ENCODE measurements around the gene ZDHHC8.

ZDHHC8 gene

DNA sequence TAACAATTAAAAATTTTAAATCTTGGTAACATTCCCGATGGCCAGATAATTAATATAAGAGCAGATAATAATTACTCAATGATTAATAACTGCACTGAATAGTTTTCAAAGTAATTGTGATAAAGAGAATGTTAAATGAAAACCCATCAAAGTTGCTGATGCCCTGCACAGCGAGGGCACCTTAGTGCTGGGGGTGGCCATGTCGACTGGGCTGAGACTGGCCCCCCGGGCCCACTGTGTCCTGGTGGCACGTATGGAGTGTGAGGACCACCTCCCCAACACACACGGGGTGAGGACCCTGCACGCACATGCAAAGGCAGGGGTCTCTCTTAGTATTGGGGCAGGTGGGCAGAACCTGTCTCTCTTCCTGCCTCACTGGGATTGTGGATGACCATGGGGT, 34.3 kb downstream of the ZDHHC8 start:
- no peak for DNase-seq

DNA sequence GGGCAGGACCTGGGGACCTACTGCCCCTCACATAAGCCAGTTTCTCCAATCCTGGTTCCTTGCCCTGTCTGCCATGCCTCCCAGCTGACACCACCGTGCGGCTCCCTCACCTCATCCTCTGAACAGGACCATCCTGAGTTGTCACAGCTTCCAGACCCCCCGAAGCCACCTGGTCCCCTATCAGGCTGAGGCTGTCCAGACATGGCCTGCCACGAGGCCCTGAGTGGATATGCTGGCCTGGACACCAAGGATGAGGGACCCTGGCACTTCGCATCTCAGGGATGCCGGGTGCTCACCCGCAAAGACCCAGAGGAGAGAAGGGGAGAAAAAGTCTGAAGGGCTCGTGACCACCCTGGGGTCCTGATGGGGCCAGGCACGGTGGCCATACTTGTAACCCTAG, 35.1 kb downstream of the ZDHHC8 start:
- DNase-seq: no peak

DNA sequence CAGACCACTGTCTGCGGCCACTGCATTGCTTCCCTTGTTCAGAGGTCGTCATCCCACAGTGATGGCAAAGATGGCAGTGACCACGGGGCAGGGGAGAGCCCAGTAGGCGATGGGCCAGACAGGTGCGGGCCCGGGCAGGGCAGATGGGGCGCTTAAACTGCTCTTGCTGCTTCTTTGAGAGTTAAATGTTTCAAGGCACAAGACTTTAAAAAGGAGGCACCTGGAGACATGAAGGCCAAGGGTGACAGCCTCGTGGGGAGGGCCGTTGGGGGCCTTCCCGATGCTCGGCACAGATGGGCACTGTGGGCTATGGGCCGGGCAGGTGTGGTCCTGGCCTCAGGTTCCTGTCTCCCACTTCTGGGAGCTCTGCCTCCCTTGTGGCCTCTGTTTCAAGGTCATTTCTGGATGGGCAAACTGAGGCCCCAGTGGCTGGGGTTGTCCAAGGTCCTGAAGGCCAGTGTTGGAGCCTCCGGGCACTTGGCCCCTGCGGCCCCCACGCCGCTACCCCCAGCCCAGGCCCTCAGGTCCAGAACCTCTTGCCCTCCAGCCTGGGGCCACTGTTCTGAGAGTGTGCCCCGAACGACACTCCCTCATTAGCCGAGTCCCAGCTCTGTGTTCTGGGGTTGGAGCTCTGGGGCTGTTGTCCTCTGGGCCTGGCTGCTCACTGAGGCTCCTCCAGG, 36.2 kb downstream of the ZDHHC8 start:
- no peak for DNase-seq

DNA sequence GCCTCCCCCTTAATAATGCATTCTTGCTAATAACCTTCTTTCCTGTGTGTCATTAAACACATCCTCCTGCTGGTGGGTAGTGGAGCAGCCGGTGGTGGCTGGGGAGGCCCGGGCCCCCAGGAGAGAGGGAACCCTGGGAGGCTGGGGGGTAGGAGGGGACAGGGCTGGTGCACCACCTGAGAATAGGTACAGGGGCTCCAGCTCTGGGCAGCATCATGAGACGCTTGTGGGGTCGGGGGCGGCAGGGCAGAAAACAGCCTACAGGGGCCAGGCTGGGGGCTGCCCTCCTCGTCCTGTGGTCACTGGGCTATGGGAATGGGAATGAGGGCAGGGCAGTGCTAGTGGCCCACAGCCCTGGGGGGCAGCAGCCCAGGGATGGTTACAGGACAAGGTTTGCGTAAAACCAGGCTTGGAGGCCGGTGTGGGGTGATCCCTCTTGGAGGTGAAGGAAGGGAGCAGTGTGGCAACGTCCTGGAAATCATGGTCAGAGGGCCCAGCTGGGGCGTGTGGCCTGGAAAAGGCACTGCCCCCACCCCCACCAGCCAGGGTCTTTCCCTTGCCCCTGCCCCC, 37.7 kb downstream of the ZDHHC8 start:
- no peak for DNase-seq

DNA sequence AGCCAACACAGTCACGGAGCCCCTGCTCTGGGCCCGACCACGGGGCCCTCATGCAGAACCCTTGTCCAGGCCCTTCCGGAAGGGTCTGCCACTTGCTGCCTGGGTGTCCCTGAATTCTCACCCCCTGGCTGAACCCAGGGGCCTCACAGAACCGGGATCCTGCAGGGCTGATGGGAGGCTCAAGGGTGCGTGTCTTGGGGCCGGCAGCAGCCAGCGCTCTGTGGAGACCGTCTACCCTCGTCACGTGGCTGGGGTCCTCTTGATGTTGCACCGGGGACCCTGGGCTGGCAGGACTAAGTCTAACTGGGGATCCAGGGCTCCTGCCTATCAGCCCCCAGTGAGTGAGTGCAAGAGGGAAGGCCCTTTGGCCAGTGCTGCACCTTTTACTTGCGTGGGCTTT, 38.6 kb downstream of the ZDHHC8 start:
- DNase-seq: no peak

DNA sequence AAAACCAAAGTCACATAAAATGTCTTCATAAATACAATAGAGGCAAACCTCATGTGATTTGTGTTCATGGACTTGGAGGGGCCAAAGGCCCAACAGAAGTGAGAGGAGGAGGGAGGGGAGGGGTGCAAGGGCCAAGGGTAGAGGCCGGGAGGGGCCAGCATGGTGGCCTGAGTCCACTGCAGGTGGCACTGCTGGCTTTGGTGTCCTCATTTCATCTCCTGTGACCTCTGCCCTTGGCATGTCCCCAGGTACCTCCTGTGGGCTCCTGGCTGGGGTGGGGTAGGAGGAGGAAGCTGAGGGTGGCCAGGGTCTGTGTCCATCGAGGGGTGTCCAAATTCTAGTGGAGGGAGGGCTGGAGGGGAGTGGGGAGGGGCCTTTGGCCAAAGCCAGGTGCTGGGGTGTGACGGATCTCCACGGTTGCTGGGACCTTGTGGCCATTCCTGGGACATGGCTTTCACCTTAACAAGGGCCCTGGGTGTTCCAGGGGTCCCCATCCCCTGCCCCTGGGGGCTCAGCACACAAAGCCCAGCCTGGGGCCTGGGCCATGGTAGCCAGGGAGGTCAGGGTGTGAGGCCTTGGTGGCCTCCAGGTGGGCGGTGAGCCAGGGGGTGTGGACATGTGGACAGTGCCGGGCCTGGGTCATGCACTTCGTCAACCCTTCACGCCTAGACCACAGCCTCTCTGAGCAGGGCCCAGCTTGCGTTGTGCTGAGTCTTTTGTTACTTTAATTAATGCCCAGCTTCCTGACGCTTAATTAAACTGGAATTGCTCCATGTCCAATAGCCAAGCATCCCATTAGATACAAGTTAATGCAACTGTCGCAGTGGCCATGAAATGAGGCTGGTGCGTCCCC, 39.9 kb downstream of the ZDHHC8 start:
- no peak for DNase-seq

DNA sequence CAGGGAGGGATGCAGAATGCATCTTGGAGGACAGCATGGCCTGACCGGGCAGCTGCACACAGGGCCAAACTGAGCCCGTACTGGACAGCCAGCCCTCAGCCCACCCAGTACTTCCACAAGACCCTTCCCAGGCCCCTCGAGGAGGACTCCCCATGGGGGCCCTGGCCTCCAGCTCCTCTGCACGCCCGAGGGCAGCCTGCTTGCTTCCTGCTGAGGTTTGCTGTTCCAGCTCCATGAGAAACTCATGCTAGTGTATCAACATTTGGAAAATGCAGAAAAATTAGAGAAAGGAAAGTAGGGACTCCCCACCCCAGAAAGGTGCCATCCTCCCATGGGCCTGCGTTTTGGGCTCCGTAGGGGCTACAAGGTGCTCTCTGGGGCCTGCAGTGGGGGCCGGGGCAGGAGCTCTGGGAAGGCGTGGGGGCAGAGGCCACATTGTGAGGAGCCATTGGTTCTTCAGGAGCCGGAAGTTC, 40.6 kb downstream of the ZDHHC8 start:
- no peak for DNase-seq

DNA sequence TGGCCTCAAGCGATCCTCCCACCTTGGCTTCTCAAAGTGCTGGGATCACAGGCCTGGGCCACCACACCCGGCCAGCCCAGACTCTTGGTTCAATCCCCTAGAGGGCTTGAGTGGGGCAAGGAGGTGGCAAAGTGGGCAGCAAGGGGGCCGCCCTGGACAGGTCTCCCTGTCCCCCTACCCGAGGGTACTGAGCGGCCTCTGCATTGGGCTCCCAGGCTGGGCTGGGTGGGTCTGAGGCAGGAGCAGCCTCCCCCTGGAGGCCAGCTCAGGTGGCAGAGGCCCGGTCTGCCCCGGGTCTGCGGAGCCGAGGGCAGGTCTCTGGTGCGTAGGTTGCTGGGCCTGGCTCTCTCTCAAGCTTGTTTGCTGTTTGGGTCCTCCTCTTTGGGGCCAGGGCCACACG, 41.6 kb downstream of the ZDHHC8 start:
- DNase-seq: no peak

DNA sequence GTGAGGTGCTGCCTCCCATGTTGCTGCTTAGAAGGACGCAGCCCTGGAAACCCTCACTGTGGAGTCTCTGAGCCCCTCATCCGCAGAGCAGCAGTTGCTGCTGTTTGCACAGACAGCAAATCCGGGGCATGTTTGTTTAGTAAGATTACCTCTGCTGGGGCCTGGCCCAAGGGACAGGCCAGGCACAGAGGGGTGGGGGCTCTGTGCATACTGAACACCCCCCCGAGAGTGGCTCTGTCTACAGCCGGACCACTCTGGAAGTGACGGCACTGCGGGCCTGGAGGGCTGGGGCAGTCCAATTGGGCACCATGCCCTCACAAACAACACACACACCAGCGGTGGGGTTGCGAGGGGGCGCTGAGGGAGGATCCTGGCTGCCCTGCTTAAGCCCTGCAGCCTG, 42.2 kb downstream of the ZDHHC8 start:
- no peak for DNase-seq

DNA sequence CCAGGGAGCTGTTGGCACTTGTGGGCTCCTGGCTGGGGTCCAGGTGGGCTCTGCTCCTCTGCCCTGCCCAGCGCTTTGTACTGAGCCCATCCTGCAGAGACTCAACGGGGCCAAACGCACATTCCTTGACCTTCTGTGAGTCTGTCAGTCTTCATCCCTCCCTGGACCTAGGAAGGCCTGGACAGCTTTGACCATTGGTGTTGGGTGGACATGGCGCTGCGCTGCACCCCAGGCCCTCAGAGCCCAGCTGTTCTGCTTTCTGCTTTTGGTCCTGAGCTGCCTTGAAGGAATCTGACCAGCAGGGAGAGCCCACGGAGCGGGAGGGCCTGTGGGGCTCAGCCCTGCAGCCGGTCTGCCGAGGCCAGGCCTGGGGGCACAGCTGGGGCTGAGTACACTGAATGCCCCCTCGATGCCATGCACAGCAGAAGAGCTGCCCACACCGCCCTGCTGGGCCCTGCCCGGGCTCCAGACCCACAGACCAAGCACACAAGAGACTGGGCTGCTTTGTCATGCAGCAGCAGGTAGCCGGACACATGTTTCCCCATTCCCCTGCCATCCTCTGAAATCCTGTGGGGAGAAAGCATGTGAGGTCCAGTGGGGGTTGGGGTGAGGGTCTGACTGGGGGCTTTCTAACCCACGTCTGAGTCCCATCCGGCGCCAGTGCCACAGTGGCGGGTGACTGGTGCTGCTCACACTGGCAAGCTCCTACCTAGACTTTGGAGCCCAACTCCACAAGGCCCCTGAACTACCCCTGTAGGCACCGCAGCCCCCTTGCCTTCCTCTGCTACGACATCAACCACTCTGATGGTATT, 43.4 kb downstream of the ZDHHC8 start:
- no peak for DNase-seq

DNA sequence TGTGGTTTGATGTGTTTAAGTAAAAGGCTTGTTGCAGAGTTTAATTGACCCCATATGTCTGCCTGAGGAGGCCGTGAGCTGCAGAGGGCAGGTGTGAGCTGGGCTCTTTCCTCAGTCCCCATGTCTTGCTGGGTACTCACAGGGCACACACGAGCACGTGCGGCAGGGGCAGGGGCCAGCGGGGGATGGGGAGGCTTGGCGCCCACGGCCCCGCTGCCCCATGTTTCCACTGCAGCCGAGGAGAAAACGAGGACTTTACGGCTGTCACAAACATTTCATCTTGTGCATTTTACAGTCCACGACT, 43.9 kb downstream of the ZDHHC8 start:
- DNase-seq: no peak

DNA sequence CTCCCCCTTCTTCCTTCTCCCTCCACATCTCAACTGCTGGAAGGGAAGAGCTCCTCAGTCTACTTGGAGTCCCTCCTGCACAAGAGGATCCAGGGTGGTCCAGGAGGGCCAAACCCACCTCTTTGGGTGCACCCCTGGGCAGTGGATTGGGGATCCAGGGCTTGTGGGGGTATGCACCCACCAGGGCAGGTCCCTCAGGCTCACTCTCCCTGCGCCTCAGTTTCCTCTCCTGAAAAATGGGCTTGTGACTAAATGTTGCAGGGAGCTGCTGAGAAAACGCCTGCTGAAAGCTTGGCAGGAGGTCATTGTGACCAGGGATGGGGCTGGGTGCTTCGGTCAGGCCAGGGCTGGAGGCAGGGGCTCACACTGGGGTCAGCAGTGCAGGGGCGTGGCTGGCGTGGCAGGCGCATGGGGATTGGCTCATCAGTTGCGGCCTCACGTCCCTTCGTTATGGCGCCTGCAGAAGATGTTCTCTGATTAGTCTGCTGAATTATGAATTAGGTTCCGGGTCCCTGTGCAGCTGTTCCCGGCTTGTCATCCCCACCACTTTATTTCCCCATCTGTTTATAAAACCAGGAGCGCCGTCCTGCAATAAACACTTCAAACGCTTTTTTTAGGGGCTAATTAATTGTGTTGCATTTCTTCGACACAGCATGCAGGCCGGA, 44.9 kb downstream of the ZDHHC8 start:
- no peak for DNase-seq

DNA sequence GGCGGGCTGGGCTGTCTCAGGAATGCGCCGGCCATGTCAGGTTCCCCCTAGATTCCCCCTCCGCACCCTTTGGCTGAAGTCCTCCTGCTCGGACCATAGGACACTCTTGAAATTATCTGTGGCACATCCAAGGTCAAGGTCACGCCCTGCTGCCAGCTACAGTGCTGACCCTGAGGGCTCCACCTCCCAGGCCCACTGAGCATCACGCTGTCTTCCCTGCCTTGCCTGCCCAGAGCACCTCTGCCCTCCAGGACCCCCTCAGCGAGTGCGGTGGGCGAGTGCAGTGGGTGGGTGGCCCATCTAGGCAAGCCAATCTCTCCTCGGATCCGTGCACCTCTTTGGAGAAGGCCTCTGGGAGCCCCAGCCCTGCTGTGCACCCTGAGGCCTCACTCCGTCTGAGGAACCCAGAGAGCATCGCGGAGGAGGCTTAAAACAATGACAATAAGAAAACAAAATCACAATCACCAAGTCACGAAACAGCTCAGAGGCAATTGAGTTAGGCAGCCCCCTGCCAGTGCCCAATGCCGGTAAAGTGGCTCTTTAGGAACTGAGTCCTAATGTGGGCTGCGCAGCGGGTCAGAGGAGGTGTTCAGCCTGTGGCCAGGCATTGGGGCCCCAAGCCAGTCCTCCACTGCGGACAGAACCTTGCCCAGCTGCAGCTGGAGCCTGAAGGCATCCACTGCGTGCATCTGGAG, 45.8 kb downstream of the ZDHHC8 start:
- no peak for DNase-seq

DNA sequence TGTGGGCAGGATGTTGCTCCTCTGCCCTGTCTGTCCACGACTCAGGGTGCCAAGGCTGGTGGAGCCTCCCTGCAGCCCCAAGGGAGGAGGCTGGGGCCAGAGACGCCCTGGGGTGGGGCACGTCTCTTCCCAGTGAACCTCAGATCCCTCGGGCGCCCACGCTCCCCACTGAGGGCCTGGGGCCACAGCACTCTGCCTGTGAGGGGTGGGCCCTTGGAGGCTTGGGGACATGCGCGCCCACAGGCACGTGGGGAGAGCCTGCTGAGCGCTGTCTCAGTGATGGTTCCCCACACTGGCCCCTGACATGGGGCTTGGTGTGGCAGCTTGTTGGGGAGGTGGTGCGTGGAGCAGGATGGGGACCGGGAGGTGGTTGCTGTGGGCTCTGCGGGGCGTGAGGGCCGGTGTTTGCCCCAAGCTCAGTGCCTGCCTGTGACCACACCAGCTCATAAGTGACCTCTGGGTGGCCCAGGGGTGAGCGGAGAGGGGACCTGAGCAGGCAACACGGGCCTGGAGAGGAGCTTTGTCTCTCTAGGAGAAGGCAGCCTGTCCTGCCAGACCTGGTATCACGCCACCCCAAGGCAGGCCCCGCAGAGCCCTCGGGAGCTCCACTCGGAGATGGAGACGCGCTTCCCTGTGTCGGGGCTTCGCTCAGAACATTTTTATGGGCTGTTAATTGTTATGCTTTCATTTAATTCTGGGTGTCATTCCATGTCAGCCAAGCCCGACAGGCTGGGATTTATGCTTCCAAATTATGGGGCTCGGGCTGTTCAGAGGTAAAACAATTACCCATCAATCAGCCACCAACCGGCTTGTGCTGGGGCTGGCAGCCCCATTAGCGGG, 46.7 kb downstream of the ZDHHC8 start:
- DNase-seq: no peak

DNA sequence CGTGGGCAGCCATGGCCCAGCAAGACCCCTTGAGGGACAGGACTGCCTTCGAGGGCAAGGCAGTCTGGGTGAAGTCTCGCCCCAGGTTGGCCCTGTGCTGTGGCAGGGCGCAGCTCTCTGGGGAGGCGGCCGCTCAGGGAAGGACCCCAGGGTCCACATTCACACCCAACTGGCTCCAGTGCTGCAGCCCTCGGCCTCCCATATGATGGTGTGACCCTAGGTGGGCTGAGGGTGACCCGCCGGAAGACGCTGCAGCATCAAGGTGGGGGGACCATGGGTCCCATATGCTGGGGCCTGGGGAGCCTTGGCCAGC, 47.3 kb downstream of the ZDHHC8 start:
- no peak for DNase-seq

DNA sequence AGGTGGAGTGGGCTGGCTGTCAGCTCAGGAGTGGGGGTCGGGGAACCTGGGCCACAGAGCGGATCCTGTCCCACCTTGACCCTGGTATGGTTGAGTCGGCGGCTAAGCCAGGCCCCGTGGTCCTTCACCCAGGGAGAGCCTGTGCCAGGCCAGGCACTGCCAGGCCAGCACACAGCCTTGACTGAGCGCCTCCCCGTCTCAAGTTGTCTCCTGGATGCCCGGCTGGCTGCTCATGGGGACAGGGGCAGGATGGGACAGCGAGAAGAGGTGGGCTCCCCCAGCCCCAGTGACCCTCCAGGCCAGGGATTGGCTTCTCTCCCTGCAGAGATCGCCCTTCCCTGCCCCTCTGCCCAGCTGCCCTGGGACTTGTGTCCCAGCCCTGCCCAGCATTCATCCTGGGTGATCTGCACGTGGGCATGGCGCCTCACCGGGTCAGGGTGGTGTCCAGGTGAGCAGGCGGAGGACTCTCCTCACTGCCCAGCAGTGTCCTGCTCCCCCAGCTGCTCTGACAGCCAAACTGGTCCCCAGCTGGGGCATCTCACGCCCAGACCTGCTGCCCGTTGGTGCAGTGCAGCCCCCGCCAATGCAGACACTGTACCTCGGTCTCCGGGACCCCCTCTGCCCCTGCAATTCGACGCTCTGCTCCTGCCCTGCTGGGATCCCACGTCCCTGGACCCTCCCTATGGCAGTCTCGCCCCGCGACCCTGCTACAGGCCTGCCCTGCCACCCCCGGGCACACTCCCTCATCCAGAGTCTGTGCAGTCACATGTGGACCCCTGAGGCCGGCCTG, 48.0 kb downstream of the ZDHHC8 start:
- no peak for DNase-seq

DNA sequence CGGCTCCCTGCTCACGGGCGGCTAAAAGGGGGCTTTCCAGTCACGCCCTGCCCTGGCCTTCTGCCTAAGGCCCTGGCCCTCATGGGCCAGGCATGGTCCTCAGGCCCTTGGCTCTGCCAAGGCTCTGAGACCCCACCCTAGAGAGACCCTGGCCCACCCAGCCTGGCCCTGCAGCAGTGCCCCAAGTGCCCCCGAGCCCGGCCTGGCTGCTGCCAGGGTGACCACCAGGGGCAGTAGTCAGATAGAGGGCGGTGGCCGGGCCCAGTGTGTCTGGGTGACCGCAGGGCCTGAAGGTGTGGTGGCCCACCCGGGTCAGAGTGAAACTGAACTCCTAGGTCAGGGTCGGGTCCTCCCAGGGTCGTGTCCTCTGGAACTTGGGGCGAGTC, 48.6 kb downstream of the ZDHHC8 start:
- no peak for DNase-seq

DNA sequence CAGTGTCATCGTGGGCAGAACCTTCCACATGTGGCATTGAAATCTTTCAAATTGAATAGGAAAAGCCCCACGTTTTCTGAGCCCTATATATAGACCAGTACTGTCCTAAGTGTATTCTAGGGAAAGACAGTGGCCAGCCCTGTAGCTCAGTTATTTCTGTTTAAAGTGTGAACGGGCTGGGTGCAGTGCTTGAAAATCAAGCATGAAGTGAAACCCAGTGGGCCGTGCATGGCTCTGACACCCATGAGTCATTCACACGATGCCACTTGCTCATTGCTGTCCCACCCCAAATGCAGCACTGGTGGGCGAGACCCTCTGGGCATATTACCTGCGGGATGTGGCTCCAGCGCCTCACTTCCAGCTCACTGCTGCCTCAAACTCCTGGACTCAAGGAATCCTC, 49.0 kb downstream of the ZDHHC8 start:
- no peak for DNase-seq

DNA sequence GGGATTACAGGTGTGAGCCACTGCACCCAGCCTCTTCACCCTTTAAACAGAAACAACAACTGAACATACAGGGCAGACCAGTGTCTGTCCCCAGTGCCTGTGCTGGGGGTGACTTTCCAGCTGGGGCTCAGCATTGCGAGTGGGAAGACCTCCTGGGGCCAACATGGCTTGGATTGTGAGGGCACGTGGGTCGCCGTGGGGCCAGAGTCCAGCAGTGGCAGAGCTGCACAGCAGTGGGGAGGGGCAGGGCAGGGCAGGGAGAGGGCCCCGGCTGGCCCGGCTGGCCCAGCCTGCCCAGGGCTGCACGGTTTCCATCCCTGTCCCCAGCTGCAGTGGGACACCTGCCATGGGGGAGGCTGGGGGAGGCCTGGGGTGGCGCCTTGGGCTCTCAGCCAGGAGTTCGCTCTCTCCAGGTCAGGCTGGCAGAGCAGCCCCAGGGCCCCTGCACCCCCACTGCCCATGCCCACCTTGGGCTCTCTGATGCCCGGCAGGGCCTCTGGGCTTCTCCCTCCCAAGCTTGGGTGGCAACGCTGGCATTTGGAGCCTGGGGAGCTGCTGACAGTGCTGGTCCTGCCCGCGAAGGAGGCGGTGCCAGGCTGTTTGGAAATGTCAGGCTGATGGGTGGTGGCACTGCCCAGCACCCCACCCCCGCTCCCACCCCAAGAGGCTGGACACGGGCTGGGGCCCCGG, 49.7 kb downstream of the ZDHHC8 start:
- no peak for DNase-seq

DNA sequence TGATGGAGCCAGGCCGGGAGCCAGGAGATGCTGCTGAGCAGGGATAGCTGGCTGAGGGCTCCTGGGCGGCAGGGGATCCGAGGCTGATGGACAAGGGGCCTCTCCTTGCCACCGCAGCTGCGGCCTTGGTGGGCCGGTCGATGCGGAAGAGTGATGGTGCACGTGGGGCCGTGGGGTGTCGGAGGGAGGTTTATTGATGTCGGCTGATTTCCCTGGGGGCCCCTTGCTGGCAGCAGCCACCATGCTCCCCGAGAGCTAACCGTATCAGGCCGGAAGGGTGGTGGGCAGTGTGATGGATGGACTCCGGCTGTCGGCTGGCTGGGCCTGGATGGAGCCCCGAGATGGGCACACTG, 50.3 kb downstream of the ZDHHC8 start:
- no peak for DNase-seq
